ENCODE data around the gene ZNF526. TPM values are rescaled to one million over a fixed set of nuclear protein-coding genes. Genes with fewer than 3 reads are reported as not detected.

Gene ZNF526
- total RNA-seq, 2 experiments from 2014 or later: 5.0 to 6.2 TPM

DNA sequence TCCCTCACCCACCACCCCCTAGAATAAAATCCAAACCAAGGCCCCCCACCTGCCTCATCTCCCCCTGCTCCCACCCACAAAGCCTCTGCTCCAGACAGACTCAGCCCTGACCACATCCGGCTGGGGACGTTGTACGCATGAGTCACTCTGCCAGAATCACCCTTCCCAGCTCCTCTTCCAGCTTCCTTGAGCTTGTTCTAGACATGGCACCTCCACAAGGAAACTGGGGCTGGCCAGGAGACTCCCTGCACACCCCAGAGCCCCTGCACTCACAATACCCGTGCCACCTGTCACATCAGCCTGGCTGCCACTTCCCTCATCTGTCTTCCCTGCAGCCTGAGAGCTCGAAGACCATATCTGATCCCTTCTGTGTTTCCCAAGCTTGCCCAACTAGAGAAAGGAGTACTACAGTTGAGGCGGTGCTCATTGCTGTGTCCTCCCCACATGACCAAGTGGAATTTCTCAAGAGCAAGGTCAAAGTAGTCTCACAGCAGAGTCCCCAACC lies 12.3 kb upstream of the ZNF526 start:
- H3K27ac Mint-ChIP-seq: peak overlapping the region; percentile 89
- POLR2A ChIA-PET: interaction anchor here (0.9 kb wide), 1 partner anchor 9 kb away, joined by 3 read pairs; the partner anchor contains the start of gene DEDD2
- peak overlapping the region; percentile 70 for H3K4me3 Mint-ChIP-seq
- DNase-seq (peak in 4 of 14 experiments; percentile 26 to 69 (median 48)), ATAC-seq (ENCODE audit: poor library complexity) (peak; percentile 62)
- no peaks in the 10 kb centered on the region for H3K27me3 ChIP-seq (ENCODE audit: control insufficient read depth in 1 of 2, insufficient read depth in 2 of 2, low read length in 2 of 2)
- no peaks in the 10 kb centered on the region for H3K27me3 Mint-ChIP-seq
- H3K36me3 ChIP-seq (ENCODE audit: insufficient read depth, low read length): peaks cover 93% of the 10 kb centered on the region
- peak overlapping the region; percentile 12 to 50 for H3K27ac ChIP-seq (ENCODE audit: low read depth in 1 of 2, low read length in 2 of 2)
- H3K36me3 Mint-ChIP-seq (ENCODE audit: low read depth): peaks cover 91% of the 10 kb centered on the region
- H3K9me3 ChIP-seq (ENCODE audit: control insufficient read depth in 1 of 2, insufficient read depth in 1 of 2, low read length in 2 of 2): no peaks in the 10 kb centered on the region
- H3K4me3 ChIP-seq (ENCODE audit: low read length): no peak overlapping the region
- H3K9me3 Mint-ChIP-seq: no peaks in the 10 kb centered on the region
- H3K4me1 Mint-ChIP-seq (ENCODE audit: low read depth): peaks cover 67% of the 10 kb centered on the region
- CTCF ChIA-PET: interaction anchor here (1.3 kb wide), 1 partner anchor 72 kb away, joined by 4 read pairs; no protein-coding TSS in a partner anchor
- TF ChIP-seq, protein P1, sequence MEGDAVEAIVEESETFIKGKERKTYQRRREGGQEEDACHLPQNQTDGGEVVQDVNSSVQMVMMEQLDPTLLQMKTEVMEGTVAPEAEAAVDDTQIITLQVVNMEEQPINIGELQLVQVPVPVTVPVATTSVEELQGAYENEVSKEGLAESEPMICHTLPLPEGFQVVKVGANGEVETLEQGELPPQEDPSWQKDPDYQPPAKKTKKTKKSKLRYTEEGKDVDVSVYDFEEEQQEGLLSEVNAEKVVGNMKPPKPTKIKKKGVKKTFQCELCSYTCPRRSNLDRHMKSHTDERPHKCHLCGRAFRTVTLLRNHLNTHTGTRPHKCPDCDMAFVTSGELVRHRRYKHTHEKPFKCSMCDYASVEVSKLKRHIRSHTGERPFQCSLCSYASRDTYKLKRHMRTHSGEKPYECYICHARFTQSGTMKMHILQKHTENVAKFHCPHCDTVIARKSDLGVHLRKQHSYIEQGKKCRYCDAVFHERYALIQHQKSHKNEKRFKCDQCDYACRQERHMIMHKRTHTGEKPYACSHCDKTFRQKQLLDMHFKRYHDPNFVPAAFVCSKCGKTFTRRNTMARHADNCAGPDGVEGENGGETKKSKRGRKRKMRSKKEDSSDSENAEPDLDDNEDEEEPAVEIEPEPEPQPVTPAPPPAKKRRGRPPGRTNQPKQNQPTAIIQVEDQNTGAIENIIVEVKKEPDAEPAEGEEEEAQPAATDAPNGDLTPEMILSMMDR (IDR thresholded peaks at IDR 0.05): no peak
- intact Hi-C loops (cut with DNase I, micrococcal nuclease): no loop called here
- peaks cover 89% of the 10 kb centered on the region for H3K4me1 ChIP-seq (ENCODE audit: insufficient read depth, low read length)

DNA sequence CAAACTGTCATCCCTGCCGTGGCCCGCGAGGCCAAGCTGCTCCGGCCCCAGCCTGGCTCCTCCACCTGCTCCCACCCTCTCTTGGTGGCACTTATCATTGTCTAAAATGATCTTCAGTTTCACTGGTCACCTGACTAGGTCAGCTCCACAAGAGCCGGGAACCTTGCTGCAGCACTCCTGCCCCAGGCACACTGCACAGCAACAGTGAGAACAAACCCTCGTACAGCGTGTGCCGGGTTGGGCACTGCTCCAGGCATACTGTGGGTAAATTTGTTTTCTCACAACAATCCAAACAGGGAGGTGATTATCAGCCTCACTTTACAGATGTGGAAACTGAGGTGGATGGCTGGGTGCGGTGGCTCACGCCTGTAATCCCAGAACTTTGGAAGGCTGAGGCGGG lies 11.5 kb upstream of the ZNF526 start:
- Histone ChIP-seq H3K9me3 (ENCODE audit: control insufficient read depth in 1 of 2, insufficient read depth in 1 of 2, low read length in 2 of 2) (no peaks in the 10 kb centered on the region), H3K4me3 (ENCODE audit: low read length) (no peak overlapping the region), H3K27ac (ENCODE audit: low read depth in 1 of 2, low read length in 2 of 2) (no peak overlapping the region), H3K27me3 (ENCODE audit: control insufficient read depth in 1 of 2, insufficient read depth in 2 of 2, low read length in 2 of 2) (no peaks in the 10 kb centered on the region), H3K4me1 (ENCODE audit: insufficient read depth, low read length) (peaks cover 88% of the 10 kb centered on the region), H3K36me3 (ENCODE audit: insufficient read depth, low read length) (peaks cover 93% of the 10 kb centered on the region)
- CTCF ChIA-PET: no interaction called here
- DNase-seq (no peak), ATAC-seq (ENCODE audit: poor library complexity) (no peak)
- Mint-ChIP-seq H3K27me3 (no peaks in the 10 kb centered on the region), H3K27ac (peak overlapping the region; percentile 89), H3K4me3 (no peak overlapping the region), H3K4me1 (ENCODE audit: low read depth) (peaks cover 67% of the 10 kb centered on the region), H3K36me3 (ENCODE audit: low read depth) (peaks cover 91% of the 10 kb centered on the region), H3K9me3 (no peaks in the 10 kb centered on the region)
- POLR2A ChIA-PET: no interaction called here
- intact Hi-C loops (cut with DNase I, micrococcal nuclease): no loop called here
- TF ChIP-seq, protein P1 (IDR thresholded peaks at IDR 0.05): no peak

DNA sequence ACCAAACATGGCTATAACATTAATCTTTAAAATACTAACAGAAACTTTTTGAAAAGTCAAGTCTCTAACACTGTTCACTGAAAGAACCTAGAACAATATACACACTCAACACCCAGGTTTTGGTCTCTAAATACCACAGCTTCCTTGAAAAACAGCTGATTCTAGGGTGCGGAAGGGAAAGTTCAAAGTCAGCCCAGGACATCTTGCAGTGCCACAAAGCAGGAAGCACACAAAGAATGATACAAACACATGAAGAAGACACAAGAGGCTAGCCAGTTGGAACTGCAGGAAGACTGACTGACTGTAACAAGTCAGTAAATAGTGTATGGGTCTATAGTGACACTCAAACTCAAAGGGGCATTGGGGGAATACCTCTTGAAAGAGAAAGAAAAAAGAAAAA lies 7.2 kb upstream of the ZNF526 start:
- TF ChIP-seq, protein P1 (IDR thresholded peaks at IDR 0.05): no peak
- Histone ChIP-seq H3K4me3 (ENCODE audit: low read length) (no peak overlapping the region), H3K27me3 (ENCODE audit: control insufficient read depth in 1 of 2, insufficient read depth in 2 of 2, low read length in 2 of 2) (no peaks in the 10 kb centered on the region), H3K9me3 (ENCODE audit: control insufficient read depth in 1 of 2, insufficient read depth in 1 of 2, low read length in 2 of 2) (no peaks in the 10 kb centered on the region), H3K36me3 (ENCODE audit: insufficient read depth, low read length) (peaks cover 72% of the 10 kb centered on the region), H3K27ac (ENCODE audit: low read depth in 1 of 2, low read length in 2 of 2) (peak overlapping the region in 1 of 2 donors; percentile 25), H3K4me1 (ENCODE audit: insufficient read depth, low read length) (peaks cover 73% of the 10 kb centered on the region)
- ATAC-seq (ENCODE audit: poor library complexity) (no peak), DNase-seq (peak in 1 of 14 experiments; percentile 25)
- H3K36me3 Mint-ChIP-seq (ENCODE audit: low read depth): peaks cover 82% of the 10 kb centered on the region
- POLR2A ChIA-PET: interaction anchor here (6.5 kb wide), 1 partner anchor 12 kb away, joined by 70 read pairs; no protein-coding TSS in a partner anchor
- CTCF ChIA-PET: no interaction called here
- peak overlapping the region; percentile 93 for H3K27ac Mint-ChIP-seq
- no peaks in the 10 kb centered on the region for H3K27me3 Mint-ChIP-seq
- peak overlapping the region; percentile 99 for H3K4me3 Mint-ChIP-seq
- no peaks in the 10 kb centered on the region for H3K9me3 Mint-ChIP-seq
- intact Hi-C loops (cut with DNase I, micrococcal nuclease): no loop called here
- H3K4me1 Mint-ChIP-seq (ENCODE audit: low read depth): peaks cover 70% of the 10 kb centered on the region

Data from CD4-positive, alpha-beta T cell (primary cell).